ENCODE data around the gene IFRD2.
A peak's percentile ranks its signal among the peaks of the same experiment; 100 is the strongest.
"Not testable (repeated sequence)": the region's sequence is repeated elsewhere in the genome, so short reads cannot be mapped to it uniquely, and the experiment has no call there.

IFRD2 gene

DNA sequence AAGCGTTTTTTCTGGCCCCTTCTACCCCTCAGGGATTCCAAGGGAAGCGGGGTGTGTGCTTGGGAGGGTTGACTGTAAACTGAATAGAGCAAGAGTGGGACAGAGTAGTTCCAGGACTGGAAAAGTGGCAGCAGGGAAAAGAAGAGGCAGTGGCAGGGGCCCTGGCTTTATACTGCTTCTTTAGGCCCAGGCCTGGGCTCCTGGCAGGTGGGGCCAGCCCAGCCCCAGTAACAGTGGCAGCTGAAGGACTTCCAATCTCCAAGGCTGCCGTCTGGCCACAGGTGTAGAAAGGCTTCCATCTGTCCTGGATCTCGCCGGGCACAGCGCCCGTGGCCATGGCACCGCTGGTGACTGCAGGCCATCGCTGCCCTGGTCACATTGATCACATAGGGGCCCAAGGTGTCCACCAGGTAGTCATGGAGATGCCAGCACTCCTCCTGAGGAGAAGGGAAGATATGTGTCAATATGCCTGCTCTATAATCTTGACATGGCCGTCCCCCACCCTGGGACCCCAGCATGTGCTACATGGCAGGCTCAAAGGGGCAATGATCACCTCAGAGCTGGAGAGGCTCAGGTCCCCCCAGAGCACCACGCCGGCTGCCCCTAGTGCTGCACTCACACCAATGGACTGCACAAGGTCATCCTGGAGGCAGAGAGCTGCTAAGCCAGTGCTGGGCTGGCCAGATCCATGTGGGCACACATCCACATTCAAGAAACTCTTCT is 1.0 kb upstream of the IFRD2 start:
- Histone ChIP-seq H3K27ac (peak overlapping the region in 20 of 21 experiments; percentile 19 to 97 (median 87)), H3K4me3 (peak overlapping the region in 1 of 7 experiments; percentile 95)

DNA sequence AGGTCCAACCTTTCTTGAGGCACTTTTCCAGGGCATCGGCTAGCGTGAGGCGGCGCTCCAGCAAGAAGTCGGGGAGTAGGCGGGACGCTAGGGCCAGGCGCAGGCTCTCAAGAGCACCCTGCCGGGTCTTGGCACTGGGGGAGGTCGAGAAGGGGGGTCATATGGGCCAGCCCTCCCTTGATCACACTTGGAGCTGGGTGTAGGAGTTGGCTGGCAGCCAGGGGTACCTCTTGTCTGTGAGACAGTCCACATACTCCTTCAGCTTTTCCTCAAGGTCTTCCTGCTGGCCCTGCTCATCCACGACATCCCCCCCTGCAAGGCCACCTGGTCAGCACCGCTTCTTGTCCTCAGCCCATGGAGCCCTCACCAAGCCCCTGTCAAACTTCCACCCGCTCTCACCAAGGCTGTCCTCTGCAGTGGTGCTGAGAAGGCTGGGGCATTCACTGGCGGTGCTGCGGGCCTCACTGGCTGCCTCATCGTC is 2.0 kb downstream of the IFRD2 start:
- no peak overlapping the region for H3K27ac ChIP-seq

DNA sequence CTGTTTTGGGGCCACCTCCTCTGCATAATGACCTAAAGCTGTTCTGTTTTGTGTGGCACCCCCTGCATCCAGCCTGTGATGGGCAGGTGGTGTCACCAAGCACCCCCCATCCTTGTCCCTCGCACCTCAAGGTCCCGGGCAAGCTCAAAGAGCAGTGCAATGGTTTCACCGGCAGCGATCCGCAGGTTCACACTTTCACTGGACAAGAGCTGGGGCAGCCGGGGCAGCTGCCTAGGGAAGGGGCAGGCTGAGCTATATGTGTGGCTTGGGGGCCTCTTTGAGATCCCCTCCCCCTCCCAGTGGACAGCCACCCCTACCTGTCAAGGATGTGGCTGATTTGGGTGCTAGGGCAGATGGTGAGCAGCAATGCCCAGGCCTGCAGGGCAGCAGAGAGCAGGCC is 3.1 kb downstream of the IFRD2 start:
- Histone ChIP-seq H3K4me3 (no peak overlapping the region), H3K27ac (no peak overlapping the region)

More for the DNA sequence above, 2.0 kb downstream of the IFRD2 start:
- H3K4me3 ChIP-seq = no peak overlapping the region

DNA sequence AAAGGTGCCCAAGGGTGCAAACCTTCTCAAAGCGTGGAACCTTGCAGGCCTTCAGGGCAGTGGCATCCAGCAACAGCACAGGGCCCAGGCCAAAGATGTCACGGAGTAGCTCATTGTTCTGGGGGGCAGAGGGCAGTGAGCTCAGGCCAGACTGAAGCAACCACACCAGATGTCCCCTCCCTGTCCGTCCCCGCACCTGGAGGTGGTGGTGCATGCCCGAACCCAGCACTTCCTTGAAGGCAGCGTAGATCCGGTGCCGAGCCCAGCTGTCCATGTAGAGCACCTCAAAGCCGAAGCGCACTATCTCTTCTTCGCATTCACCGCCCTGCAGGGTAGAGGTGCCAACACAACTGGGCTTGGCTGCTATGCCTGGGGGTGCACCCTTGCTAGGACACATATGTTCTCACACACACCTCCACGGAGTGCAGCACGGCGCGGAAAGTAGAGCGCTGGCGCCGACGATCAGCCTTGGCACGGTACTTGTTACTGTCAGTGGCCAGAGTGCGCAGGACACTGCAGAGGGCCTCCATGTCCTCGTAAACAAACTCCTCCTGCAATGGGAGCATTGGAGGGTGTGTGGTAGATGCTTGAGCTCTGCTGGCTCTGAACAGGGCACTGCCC is 3.7 kb downstream of the IFRD2 start:
- H3K4me3 ChIP-seq = no peak overlapping the region
- no peak overlapping the region for H3K27ac ChIP-seq

DNA sequence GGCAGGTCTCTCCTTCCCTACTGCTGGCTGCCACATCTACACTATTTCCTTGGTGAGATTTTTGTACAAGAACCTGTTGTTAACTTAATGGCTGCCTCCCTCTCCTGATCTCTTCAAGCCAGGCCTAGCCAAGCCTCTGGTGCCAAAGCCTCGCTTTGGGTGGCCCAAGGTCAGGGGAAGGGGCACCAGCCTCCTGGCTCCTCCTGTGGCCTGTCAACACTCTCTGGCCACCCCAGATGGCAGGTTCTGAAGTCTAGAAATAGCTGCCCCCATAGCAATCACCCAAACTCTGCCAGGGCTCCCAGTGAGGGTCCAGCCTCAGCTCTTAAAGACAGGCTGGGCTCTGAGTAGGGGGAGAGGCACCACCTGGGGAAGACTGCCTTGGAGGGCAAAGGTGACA is 5.0 kb downstream of the IFRD2 start:
- no peak overlapping the region for H3K27ac ChIP-seq
- no peak overlapping the region for H3K4me3 ChIP-seq

DNA sequence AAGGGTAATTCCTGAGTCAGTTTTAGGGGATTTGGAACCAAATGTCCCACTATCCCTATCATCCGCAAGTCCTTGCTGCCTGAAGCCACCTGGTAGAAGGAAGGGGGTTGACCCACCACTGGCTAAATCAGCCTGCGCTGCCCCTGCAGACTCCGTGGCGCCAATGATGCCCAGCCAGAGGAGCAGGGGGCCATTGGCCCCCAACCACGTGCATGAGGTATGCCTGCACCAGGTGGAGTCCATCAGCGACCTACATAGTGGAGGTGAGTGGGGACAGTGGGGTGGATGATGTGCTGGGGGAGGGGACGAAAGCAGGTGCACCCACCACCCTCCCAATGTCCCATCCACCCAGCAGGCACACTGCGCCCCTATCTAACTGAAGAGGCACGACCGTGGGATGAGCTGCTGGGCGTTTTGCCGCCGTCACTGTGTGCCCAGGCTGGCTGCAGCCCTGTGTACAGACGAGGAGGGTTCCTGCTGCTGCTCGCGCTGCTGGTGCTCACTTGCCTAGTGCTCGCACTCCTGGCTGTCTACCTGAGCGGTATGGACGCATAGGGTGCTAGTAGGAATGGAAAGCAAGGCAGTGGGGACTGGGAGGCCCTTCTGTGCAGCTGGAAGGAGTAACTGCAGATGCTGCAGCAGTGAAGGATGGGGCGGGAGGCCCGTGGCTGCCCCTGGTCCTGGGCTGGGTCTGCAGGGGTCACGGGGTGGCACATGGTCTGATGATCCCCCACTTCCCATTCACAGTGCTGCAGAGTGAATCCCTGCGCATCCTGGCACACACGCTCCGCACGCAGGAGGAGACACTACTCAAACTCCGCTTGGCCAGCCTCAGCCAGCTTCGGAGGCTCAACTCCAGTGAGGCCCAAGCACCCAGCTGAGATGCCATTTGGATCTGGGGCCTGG is 5.7 kb downstream of the IFRD2 start:
- H3K4me3 ChIP-seq = no peak overlapping the region
- no peak overlapping the region for H3K27ac ChIP-seq

DNA sequence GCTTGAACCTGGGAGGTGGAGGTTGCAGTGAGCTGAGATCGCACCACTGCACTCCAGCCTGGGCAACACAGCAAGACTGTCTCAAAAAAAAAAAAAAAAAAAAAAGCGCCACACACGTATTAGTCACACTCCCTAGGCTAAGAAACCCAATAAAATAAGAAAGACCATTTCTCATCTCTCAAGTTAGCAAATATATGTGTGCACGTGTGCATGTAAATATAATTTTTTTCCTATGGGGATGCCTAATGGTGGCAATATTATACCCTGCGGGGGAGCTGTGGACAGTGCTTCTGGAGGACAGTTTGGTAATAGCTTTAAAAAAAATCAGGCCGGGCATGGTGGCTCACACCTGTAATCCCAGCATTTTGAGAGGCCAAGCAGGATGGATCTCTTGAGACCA is 8.1 kb downstream of the IFRD2 start:
- not testable (repeated sequence) for H3K27ac ChIP-seq, H3K4me3 ChIP-seq

DNA sequence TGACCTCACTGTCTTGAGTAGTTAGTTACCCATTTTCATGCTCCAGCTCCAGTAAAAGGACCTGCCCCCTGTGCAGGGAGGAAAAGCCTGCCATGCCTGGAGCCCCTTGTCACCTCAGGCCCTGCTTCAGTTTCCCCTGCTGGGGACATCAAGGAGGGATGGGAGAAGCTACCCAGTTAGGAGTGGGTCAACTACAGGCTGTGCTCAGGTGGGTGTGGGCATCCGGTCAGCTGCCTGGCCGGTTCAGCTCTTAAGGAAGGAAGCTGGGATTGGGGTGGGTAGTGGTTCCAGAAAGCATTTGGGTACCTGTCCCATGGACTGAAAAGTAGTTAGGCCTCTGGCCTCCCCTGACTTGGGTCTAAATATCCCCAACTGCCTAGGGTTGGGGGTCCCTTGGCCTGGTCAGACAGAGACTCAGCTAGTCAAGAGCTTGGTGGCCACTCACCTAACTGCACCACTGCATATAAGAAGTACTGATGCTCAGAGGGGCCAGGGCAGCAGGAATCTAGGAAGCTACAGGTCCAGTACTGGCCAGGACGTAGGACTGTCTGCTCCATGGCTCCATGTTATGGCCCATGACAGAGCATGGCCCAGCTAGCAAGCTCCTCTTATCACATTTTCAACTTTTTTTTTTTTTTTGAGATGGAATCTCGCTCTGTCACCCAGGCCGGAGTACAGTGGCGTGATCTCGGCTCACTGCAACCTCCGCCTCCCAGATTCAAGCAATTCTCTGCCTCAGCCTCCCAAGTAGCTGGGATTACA is 12.8 kb downstream of the IFRD2 start:
- Histone ChIP-seq H3K27ac (no peak overlapping the region), H3K4me3 (no peak overlapping the region)

DNA sequence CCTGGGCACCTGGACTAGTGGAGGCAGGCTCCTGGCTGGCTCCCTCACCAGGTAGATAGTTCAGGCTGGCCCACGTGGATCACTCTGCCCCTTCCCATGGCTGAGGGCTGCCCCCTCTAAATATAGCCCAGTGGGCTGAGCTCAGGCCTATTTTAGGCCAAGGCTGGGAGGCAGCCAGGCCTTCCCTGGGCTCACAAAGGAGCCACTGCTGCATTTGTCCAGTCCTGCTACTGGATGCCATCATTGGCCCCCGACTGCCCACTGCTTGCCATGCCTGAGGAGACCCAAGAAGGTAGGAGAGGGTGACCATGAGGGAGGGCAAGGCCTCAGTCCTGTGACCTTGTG is 13.4 kb downstream of the IFRD2 start, which contains the start of gene LSMEM2:
LSMEM2 (plus strand) TSS at position 208 of the 345 bp plus-strand sequence; CDS start at position 235, 27 bp downstream.
- Histone ChIP-seq H3K27ac (no peak within 1 kb of the TSS), H3K4me3 (no peak within 1 kb of the TSS)

DNA sequence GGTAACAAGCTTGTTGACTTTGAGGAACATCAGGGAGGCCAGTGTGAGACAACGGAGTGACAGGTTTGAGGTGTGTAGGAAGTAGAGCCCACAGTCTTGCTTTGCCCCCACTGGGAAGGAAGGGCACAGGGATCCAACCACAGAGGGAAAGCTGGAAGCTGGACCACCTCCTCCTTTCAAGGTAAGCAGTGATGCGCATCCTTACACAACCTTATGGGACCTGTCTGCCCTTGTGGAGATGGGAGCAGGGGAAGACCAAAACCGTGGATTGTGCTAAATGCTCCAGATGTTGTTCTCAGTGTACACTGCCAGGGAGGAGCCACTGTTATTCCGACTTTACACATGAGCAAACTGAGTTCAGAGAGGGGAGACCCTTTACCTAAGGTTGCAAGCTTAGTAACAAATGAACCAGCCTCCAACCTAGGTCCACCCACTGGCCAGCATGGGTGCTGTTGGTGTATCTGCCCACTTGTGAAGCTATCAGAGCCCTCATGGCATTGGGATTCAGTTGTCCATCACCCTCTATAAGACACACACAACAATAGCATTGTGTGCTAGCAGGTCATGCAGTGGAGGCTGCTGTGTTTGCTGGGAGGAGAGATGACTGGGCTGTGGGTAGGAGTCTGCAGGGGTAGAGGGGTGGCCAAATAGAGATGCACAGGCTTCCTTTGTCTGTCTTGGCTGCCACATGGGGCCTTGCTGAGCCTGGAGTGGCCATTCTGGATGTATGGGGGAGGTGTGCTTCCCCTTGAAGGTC is 13.9 kb downstream of the IFRD2 start:
- H3K4me3 ChIP-seq = no peak overlapping the region

DNA sequence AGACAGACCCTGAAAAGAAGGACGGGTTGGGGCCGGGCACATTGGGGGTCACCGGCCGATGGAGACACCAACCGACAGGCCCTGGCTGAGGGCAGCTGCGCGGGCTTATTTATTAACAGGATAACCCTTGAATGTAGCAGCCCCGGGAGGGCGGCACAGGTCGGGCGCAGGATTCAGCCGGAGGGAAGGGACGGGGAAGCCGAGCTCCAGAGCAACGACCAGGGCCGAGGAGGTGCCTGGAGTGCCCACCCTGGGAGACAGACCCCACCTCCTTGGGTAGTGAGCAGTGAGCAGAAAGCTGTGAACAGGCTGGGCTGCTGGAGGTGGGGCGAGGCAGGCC is 15.5 kb downstream of the IFRD2 start:
- no peak overlapping the region for H3K27ac ChIP-seq
- no peak overlapping the region for H3K4me3 ChIP-seq

More for the DNA sequence above, 13.9 kb downstream of the IFRD2 start:
- H3K27ac ChIP-seq = no peak overlapping the region

DNA sequence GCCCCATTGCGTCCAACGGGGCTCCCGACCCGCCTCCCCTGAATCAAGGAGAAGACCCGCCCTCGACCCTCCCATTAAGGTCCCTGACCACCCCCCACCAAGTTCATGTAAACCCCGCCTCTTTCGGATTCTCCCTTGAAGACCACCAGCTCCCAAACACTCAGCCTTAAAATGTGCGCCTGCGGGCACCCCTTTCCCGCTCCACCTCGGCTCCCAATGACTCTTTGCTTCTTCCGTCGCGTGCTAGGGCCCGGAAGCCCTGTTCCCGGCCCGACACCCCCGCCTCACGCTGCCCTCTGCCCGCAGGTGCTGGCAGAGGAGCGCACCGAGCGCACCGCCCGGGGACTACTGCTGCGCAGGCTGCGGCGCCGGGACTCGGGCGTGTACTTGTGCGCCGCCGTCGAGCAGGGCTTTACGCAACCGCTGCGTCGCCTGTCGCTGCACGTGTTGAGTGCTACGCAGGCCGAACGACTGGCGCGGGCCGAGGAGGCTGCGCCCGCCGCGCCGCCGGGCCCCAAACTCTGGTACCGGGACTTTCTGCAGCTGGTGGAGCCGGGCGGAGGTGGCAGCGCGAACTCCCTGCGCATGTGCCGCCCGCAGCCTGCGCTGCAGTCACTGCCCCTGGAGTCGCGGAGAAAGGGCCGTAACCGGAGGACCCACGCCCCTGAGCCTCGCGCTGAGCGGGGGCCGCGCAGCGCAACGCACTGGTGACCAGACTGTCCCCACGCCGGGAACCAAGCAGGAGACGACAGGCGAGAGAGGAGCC is 16.1 kb downstream of the IFRD2 start:
- H3K27ac ChIP-seq = no peak overlapping the region

DNA sequence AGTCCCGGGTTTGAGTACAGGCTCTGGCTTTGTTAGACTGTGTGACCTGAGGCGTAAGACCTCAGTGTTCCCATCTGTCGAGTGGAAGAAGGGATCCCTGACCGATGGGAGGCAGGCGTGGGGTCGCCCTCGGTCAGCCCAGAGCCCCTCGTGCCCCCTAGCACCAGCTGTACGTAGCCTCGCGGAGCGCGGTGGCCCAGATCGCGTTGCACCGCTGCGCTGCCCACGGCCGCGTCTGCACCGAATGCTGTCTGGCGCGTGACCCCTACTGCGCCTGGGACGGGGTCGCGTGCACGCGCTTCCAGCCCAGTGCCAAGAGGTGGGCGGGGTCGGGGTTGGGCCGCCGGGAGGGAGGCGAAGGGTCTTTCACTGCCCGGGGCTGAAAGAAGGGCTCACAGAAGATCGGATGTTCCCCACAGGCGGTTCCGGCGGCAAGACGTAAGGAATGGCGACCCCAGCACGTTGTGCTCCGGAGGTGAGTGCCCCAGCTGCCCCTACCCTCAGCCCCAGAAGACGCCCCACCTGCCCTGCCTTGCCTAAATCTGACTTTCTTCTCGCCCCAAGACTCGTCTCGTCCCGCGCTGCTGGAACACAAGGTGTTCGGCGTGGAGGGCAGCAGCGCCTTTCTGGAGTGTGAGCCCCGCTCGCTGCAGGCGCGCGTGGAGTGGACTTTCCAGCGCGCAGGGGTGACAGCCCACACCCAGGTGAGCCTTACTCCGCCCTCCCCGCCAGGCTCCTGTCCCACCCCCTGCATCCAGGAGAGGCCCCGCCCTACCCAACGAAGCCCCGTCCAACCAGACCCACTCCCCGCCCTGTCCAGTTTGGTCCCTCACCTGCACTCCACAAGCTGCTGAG is 16.9 kb downstream of the IFRD2 start:
- Histone ChIP-seq H3K27ac (no peak overlapping the region), H3K4me3 (no peak overlapping the region)

More for the DNA sequence above, 16.1 kb downstream of the IFRD2 start:
- no peak overlapping the region for H3K4me3 ChIP-seq

DNA sequence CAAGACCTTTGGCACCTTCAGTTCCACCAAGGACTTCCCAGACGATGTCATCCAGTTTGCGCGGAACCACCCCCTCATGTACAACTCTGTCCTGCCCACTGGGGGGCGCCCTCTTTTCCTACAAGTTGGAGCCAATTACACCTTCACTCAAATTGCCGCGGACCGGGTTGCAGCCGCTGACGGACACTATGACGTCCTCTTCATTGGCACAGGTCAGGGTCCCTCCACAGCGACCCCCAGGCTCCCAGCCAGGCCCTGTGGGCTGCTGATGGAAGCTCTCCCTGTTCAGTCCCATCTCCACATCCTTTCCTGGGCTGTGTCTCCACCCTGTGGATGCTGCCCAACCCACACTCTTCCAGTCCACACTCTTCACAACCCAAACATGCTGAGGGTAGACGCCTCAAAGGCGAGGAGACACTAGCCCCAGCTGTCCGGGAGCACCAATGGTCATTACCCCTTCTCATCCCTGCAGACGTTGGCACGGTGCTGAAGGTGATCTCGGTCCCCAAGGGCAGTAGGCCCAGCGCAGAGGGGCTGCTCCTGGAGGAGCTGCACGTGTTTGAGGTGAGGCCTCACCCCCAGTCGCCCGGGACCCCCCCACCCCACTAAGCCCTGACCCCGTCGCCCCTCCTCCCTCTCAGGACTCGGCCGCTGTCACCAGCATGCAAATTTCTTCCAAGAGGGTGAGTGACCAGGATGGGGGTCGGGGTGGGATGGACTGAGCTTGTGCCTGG is 17.7 kb downstream of the IFRD2 start:
- H3K27ac ChIP-seq = no peak overlapping the region
- H3K4me3 ChIP-seq = no peak overlapping the region

DNA sequence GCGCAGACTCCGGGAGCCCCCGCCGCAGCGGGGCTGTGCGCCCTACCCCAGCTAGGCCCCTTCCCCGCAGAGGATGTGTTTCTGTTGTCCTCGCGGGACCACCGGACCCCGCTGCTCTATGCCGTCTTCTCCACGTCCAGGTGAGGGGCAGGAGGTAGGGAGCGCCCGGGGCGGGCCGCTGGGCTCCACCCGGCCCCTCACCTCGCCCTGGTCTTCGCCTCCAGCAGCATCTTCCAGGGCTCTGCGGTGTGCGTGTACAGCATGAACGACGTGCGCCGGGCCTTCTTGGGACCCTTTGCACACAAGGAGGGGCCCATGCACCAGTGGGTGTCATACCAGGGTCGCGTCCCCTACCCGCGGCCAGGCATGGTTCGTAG is 18.6 kb downstream of the IFRD2 start:
- Histone ChIP-seq H3K4me3 (peak overlapping the region in 1 of 7 experiments; percentile 14), H3K27ac (peak overlapping the region in 2 of 21 experiments; percentile 5 to 12)

DNA sequence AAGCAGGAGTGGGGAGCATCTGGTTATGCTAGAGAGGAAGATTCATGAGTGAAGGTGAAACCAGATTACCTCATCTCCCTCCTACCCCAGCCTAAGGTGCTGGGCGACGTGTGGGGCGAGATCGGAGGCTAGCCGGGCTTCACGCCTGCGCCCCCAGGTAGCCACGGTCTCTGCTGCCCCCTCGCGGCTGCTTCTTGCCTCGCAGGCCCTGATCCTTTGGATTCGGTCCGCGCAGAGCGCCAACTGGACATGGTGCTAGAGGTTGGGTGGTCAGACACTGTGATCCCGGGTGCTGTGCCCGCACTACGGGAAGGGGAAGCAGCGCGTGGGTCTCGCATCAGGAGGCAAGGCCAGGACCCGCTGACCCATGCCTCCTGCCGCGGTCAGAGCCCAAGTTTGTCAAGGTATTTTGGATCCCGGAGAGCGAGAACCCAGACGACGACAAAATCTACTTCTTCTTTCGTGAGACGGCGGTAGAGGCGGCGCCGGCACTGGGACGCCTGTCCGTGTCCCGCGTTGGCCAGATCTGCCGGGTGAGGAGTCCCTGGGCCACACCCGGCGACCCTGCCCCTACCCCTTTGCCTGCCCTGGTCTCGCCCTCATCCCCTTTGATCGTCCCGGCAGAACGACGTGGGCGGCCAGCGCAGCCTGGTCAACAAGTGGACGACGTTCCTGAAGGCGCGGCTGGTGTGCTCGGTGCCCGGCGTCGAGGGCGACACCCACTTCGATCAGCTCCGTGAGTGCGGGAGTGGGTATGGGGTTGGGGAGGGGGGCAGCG is 19.1 kb downstream of the IFRD2 start:
- H3K27ac ChIP-seq = peak overlapping the region in 4 of 21 experiments; percentile 5 to 16 (median 12)

More for the DNA sequence above, 19.1 kb downstream of the IFRD2 start:
- peak overlapping the region in 4 of 7 experiments; percentile 14 to 28 (median 18) for H3K4me3 ChIP-seq
